ENCODE results near the gene NFIX.

DNA sequence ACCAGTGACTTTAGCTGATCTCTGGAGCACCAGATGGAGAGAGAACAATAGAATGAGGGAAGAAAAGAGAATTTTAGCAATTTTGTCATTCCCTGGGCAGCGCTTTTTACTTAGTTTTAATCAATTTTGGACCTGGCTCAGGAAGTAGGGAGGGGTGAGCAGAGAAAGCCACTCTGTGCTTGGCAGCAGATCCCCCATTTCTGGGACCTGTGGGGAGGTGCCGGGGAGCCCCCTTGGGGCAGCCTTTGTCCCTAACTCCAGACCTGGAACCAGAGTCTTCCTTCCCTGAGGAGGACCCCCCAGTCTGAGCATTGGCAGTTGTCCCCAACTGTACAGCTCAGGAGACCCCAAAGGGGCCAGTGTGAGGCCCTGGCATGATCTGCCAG, 96.9 kb downstream of the NFIX start:
- no peak for TF ChIP-seq GATA2 (IDR thresholded peaks at IDR 0.05; ENCODE audit: low read depth, low read length)
- no peak for TF ChIP-seq GATA3 (IDR thresholded peaks at IDR 0.05; ENCODE audit: low read depth, low read length)
